HepG2 (cell line): Measurements from ENCODE around the gene SSX2IP. TPM values are rescaled to one million over a fixed set of nuclear protein-coding genes. Genes with fewer than 3 reads are reported as not detected.

Experiments used
- HMGXB3 ChIP-seq: sonication (generic); formaldehyde crosslinking; IDR thresholded peaks from 2 replicates; pipeline ENCODE4 v1.4.0; 2020; ENCODE audit warnings: missing genetic modification reagents, borderline replicate concordance
- JUNB ChIP-seq: sonication (generic); formaldehyde crosslinking; IDR thresholded peaks from 2 replicates; pipeline ENCODE4 v1.8.0; 2022; ENCODE audit warnings: missing genetic modification reagents, mild to moderate bottlenecking, borderline replicate concordance
- KIAA2018 ChIP-seq: sonication (generic); formaldehyde crosslinking; IDR thresholded peaks from 2 replicates; pipeline ENCODE4 v1.5.0; 2020; ENCODE audit warnings: mild to moderate bottlenecking, missing genetic modification reagents, borderline replicate concordance
- MED1 ChIP-seq: sonication (generic); formaldehyde crosslinking; IDR thresholded peaks from 2 replicates; pipeline ENCODE4 v1.4.0; 2020; ENCODE audit warnings: missing genetic modification reagents
- MYNN ChIP-seq: sonication (generic); formaldehyde crosslinking; IDR thresholded peaks from 2 replicates; pipeline ENCODE4 v1.4.0; 2020; ENCODE audit warnings: mild to moderate bottlenecking, low read depth, missing genetic modification reagents
- NCOA5 ChIP-seq: sonication (generic); formaldehyde crosslinking; IDR thresholded peaks from 2 replicates; pipeline ENCODE4 v1.4.0; 2020; ENCODE audit warnings: missing genetic modification reagents
- POLR2AphosphoS5 ChIP-seq: IDR thresholded peaks from 2 replicates; pipeline ENCODE4 v1.6.1; 2012; ENCODE audit warnings: low read depth, low read length
- REPIN1 ChIP-seq: sonication (generic); formaldehyde crosslinking; IDR thresholded peaks from 2 replicates; pipeline ENCODE4 v1.8.0; 2022; ENCODE audit warnings: missing genetic modification reagents, low read depth, mild to moderate bottlenecking, borderline replicate concordance
- SAP130 ChIP-seq: IDR thresholded peaks from 2 replicates; pipeline ENCODE4 v1.6.1; 2016; ENCODE audit warnings: low read depth
- SMARCC2 ChIP-seq: fragments of 450-650 bp; IDR thresholded peaks from 2 replicates; pipeline ENCODE4 v1.6.1; 2017; ENCODE audit warnings: antibody characterized with exemption, mild to moderate bottlenecking
- SPEN ChIP-seq: sonication (generic); formaldehyde crosslinking; IDR thresholded peaks from 2 replicates; pipeline ENCODE4 v1.5.1; 2020; ENCODE audit warnings: low read depth, mild to moderate bottlenecking, missing genetic modification reagents
- TBL1XR1 ChIP-seq: fragments of 150-350 bp; IDR thresholded peaks from 2 replicates; pipeline ENCODE4 v1.6.1; 2014; ENCODE audit warnings: borderline replicate concordance, low read length; ENCODE audit not compliant: partially characterized antibody
- TEAD3 ChIP-seq: optimal IDR thresholded peaks from 2 replicates; pipeline ENCODE3; 2016; ENCODE audit warnings: borderline replicate concordance
- THAP8 ChIP-seq: sonication (generic); formaldehyde crosslinking; IDR thresholded peaks from 2 replicates; pipeline ENCODE4 v1.5.1; 2020; ENCODE audit warnings: missing genetic modification reagents, mild to moderate bottlenecking, borderline replicate concordance
- WIZ ChIP-seq: sonication (generic); formaldehyde crosslinking; IDR thresholded peaks from 2 replicates; pipeline ENCODE4 v1.5.1; 2020; ENCODE audit warnings: mild to moderate bottlenecking, missing genetic modification reagents
- polyA plus RNA-seq, 8 experiments: library from polyadenylated mRNA; depleted of rRNA in 3 of 8; stranded (reverse) in 7 of 8; unstranded in 1 of 8; fragments of >200 nt; fragmentation: Illumina TruSeq in 4 of 8; extraction: Trizol in 4 of 8; gene quantifications; 2 replicates each; pipeline versions ENCODE4 v1.2.1 to v1.2.3, GENCODE V29; 2011 to 2016; ENCODE audit warnings: low read depth in 4 of 8, missing spikeins in 1 of 8, mixed read lengths in 1 of 8; ENCODE audit not compliant: insufficient read depth in 1 of 8
- total RNA-seq, 5 experiments: library from RNA; depleted of rRNA; stranded (reverse); fragments of >200 nt; fragmentation: Illumina TruSeq; extraction: Trizol; gene quantifications; 2 replicates each; pipeline ENCODE4 v1.2.3, GENCODE V29; 2016; ENCODE audit warnings: low read depth in 1 of 5

The SSX2IP gene
- total and polyA plus RNA-seq, 2 of the 13 experiments (the other 11 are each of a cell fraction or from before 2014, with no cell fraction given), result 2.7 to 23.7 TPM

- peak; percentile 43; the same call in 1 of the 2 replicates for TF ChIP-seq POLR2AphosphoS5
- peak; percentile 87 for TF ChIP-seq TBL1XR1
- TF ChIP-seq WIZ (CRISPR knock-in tag), result no peak
- peak; percentile 60 for TF ChIP-seq MED1 (CRISPR knock-in tag)
- TF ChIP-seq JUNB (CRISPR knock-in tag), result no peak
- peak; percentile 82; the same call in 1 of the 2 replicates for TF ChIP-seq HMGXB3 (CRISPR knock-in tag)
- TF ChIP-seq THAP8 (CRISPR knock-in tag), result no peak
- no peak for TF ChIP-seq KIAA2018 (CRISPR knock-in tag)
- no peak for TF ChIP-seq SPEN
- no peak for TF ChIP-seq NCOA5 (CRISPR knock-in tag)
- TF ChIP-seq REPIN1 (CRISPR knock-in tag), result 0 out of 2 replicates have a peak, but pooled peaks have one; percentile 49
- TF ChIP-seq SMARCC2, result no peak
- TF ChIP-seq SAP130 (CRISPR knock-in tag), result peak; percentile 68
- TF ChIP-seq MYNN (CRISPR knock-in tag), result no peak
- peak; percentile 17 for TF ChIP-seq TEAD3 (CRISPR knock-in tag)
Observed at GRCh38 chr1:84720221-84720780, 30.0 kb upstream of the SSX2IP start (continued).
